ENCODE measurements around the gene CHL1. TPM values are rescaled to one million over a fixed set of nuclear protein-coding genes. Genes with fewer than 3 reads are reported as not detected.

Gene CHL1
- total and polyA plus RNA-seq, 8 donors: 0.62 to 25.3 (median 10.5) TPM

GRCh38 chr3:260898-261297 is 64.3 kb downstream of the CHL1 start:
- no peak for TF ChIP-seq POLR2A (IDR thresholded peaks at IDR 0.05)
- no peak for TF ChIP-seq POLR2AphosphoS5 (IDR thresholded peaks at IDR 0.05)
- no peak for TF ChIP-seq EP300 (IDR thresholded peaks at IDR 0.05)
- TF ChIP-seq CTCF (IDR thresholded peaks at IDR 0.05): no peak
- Histone ChIP-seq H3K4me1 (no peaks in the 10 kb centered on the region), H3K27me3 (no peaks in the 10 kb centered on the region), H3K27ac (no peak overlapping the region), H3K9me3 (no peaks in the 10 kb centered on the region), H3K36me3 (no peaks in the 10 kb centered on the region), H3K4me3 (no peak overlapping the region)
- 73 to 85% (median 79%) methylated on average over 2 of the region's 2 CpGs for WGBS, 5 donors
- no peak for DNase-seq
- intact Hi-C loops (cut with DNase I; ENCODE audit: low total_unique reads): no loop called here

GRCh38 chr3:263393-263792 is 66.8 kb downstream of the CHL1 start:
- no peak for DNase-seq
- no peaks in the 10 kb centered on the region for H3K27me3 ChIP-seq
- no peaks in the 10 kb centered on the region for H3K36me3 ChIP-seq
- TF ChIP-seq POLR2AphosphoS5 (IDR thresholded peaks at IDR 0.05): no peak
- TF ChIP-seq CTCF (IDR thresholded peaks at IDR 0.05): no peak
- no peak for TF ChIP-seq POLR2A (IDR thresholded peaks at IDR 0.05)
- TF ChIP-seq EP300 (IDR thresholded peaks at IDR 0.05): no peak
- WGBS, 5 donors: 60 to 86% (median 75%) methylated on average over 4 of the region's 4 CpGs
- H3K4me1 ChIP-seq: no peaks in the 10 kb centered on the region
- no peak overlapping the region for H3K4me3 ChIP-seq
- intact Hi-C loops (cut with DNase I; ENCODE audit: low total_unique reads): no loop called here
- no peaks in the 10 kb centered on the region for H3K9me3 ChIP-seq
- no peak overlapping the region for H3K27ac ChIP-seq

GRCh38 chr3:264394-265156 is 68.0 kb downstream of the CHL1 start:
- TF ChIP-seq POLR2AphosphoS5 (IDR thresholded peaks at IDR 0.05) (peak in 2 of 3 donors; percentile 27 to 29), CTCF (IDR thresholded peaks at IDR 0.05) (no peak), POLR2A (IDR thresholded peaks at IDR 0.05) (no peak), EP300 (IDR thresholded peaks at IDR 0.05) (no peak)
- no peak overlapping the region for H3K27ac ChIP-seq
- no peaks in the 10 kb centered on the region for H3K36me3 ChIP-seq
- no peak overlapping the region for H3K4me3 ChIP-seq
- peak in 1 of 2 donors; percentile 23 for DNase-seq
- intact Hi-C loops (cut with DNase I; ENCODE audit: low total_unique reads): no loop called here
- no peaks in the 10 kb centered on the region for H3K9me3 ChIP-seq
- no peaks in the 10 kb centered on the region for H3K27me3 ChIP-seq
- no peaks in the 10 kb centered on the region for H3K4me1 ChIP-seq
- WGBS, 5 donors: 53 to 64% (median 61%) methylated on average over 9 of the region's 9 CpGs

GRCh38 chr3:267101-267500 is 70.5 kb downstream of the CHL1 start:
- no peak for DNase-seq
- 81 to 100% (median 94%) methylated on average over 1 of the region's 1 CpG for WGBS, 5 donors
- no peak overlapping the region for H3K27ac ChIP-seq
- no peak overlapping the region for H3K4me3 ChIP-seq
- no peaks in the 10 kb centered on the region for H3K27me3 ChIP-seq
- no peaks in the 10 kb centered on the region for H3K9me3 ChIP-seq
- TF ChIP-seq CTCF (IDR thresholded peaks at IDR 0.05) (no peak), POLR2AphosphoS5 (IDR thresholded peaks at IDR 0.05) (no peak), EP300 (IDR thresholded peaks at IDR 0.05) (no peak)
- intact Hi-C loops (cut with DNase I; ENCODE audit: low total_unique reads): no loop called here
- no peaks in the 10 kb centered on the region for H3K36me3 ChIP-seq
- no peaks in the 10 kb centered on the region for H3K4me1 ChIP-seq

Data from stomach (tissue), 9 donors.